ENCODE results near the gene BPTF.
"Not testable (repeated sequence)": the region's sequence is repeated elsewhere in the genome, so short reads cannot be mapped to it uniquely, and the experiment has no call there.

DNA sequence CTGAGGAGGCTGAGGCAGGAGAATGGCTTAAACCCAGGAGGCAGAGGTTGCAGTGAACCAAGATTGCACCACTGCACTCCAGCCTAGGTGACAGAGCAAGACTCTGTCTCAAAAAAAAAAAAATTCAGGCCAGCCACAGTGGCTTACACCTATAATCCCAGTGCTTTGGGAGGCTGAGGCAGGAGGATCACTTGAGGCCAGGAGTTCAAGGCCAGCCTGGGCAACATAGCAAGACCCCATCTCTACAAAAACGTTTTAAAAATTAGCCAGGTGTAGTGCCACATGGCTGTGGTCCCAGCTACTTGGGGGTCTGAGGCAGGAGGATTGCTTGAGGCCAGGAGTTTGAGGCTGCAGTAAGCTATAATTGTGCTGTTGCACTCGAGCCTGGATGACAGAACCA, 80.0 kb downstream of the BPTF start:
- TF ChIP-seq, protein P1, sequence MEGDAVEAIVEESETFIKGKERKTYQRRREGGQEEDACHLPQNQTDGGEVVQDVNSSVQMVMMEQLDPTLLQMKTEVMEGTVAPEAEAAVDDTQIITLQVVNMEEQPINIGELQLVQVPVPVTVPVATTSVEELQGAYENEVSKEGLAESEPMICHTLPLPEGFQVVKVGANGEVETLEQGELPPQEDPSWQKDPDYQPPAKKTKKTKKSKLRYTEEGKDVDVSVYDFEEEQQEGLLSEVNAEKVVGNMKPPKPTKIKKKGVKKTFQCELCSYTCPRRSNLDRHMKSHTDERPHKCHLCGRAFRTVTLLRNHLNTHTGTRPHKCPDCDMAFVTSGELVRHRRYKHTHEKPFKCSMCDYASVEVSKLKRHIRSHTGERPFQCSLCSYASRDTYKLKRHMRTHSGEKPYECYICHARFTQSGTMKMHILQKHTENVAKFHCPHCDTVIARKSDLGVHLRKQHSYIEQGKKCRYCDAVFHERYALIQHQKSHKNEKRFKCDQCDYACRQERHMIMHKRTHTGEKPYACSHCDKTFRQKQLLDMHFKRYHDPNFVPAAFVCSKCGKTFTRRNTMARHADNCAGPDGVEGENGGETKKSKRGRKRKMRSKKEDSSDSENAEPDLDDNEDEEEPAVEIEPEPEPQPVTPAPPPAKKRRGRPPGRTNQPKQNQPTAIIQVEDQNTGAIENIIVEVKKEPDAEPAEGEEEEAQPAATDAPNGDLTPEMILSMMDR (conservative IDR thresholded peaks at IDR 0.05): not testable (repeated sequence)
- TF ChIP-seq ZFX (IDR thresholded peaks at IDR 0.05): not testable (repeated sequence)

Data from C4-2B (cell line).